Mucosa of descending colon (tissue), 3 donors: Measurements from ENCODE around the gene ABCG4. TPM values are rescaled to one million over a fixed set of nuclear protein-coding genes. Genes with fewer than 3 reads are reported as not detected.
"Not testable (repeated sequence)": the region's sequence is repeated elsewhere in the genome, so short reads cannot be mapped to it uniquely, and the experiment has no call there.

Experiments used
- ATAC-seq: fragments of 200-7000 bp; cut with Tn5 transposase; one replicate; pipeline ENCODE4 v1.9.1; 2020; ENCODE audit warnings: mild to moderate bottlenecking, moderate library complexity
- DNase-seq, 3 donors: peaks; one replicate each; pipeline ENCODE4 v3.0.0-alpha.2; 2020
- H3K36me3 ChIP-seq: fragments of 200-600 bp; one replicate; pipeline ENCODE4 v1.8.0; 2021; ENCODE audit warnings: low read depth, mild to moderate bottlenecking
- H3K4me1 ChIP-seq: fragments of 200-600 bp; one replicate; pipeline ENCODE4 v1.8.0; 2021; ENCODE audit warnings: low read depth, mild to moderate bottlenecking
- H3K4me3 ChIP-seq: fragments of 200-600 bp; one replicate; pipeline ENCODE4 v1.8.0; 2021; ENCODE audit warnings: mild to moderate bottlenecking
- H3K9me3 ChIP-seq: fragments of 200-600 bp; one replicate; pipeline ENCODE4 v1.8.0; 2021; ENCODE audit warnings: mild to moderate bottlenecking
- CTCF ChIP-seq: fragments of 200-600 bp; IDR thresholded peaks from one replicate; pipeline ENCODE4 v1.8.0; 2022; ENCODE audit warnings: antibody characterized with exemption, mild to moderate bottlenecking
- intact Hi-C, 2 donors: fragments of 100-400 bp; cut with DNase I in 1 of 2; cut with micrococcal nuclease in 1 of 2; formaldehyde crosslinking; loops; one replicate each; pipeline versions ENCODE4 v1.11.0 to v1.11.1; 2022; cut with DNase I, micrococcal nuclease
- total RNA-seq, 3 donors: library from RNA; stranded (reverse); fragmentation: NEBNext Ultra II Directional in 2 of 3; extraction: Animal tissue kit (Norgen Biotek cat#: 25700) in 2 of 3; gene quantifications; one replicate each; pipeline versions ENCODE4 v1.2.1 to v1.2.4, GENCODE V29; 2021 to 2023
- donor health status: DM: no; HTN: no; CAD: no; lungs with moderate emphysema.
- donor health status: DM: no; HTN: no; CAD: no.
- donor health status: DM: no; HTN: yes; CAD: no.

ABCG4 gene
- total RNA-seq, 3 donors from 2014 or later: 0.07 to 0.85 TPM; not detected in 1

- TF ChIP-seq CTCF: no peak
- DNase-seq (peak in 1 of 3 donors; percentile 2), ATAC-seq (no peak)
- no peaks in the 10 kb centered on the region for H3K9me3 ChIP-seq
- intact Hi-C loops: no loop called here
- H3K4me1 ChIP-seq: no peaks in the 10 kb centered on the region
- H3K36me3 ChIP-seq: no peaks in the 10 kb centered on the region
- H3K4me3 ChIP-seq: no peak overlapping the region
Observed at GRCh38 chr11:119157063-119157462, 8.2 kb downstream of the ABCG4 start.

- TF ChIP-seq CTCF: no peak
- no peak for ATAC-seq
- DNase-seq: peak in 1 of 3 donors; percentile 13
- no peaks in the 10 kb centered on the region for H3K9me3 ChIP-seq
- intact Hi-C loops: no loop called here
- H3K36me3 ChIP-seq: no peaks in the 10 kb centered on the region
- H3K4me3 ChIP-seq: no peak overlapping the region
- no peaks in the 10 kb centered on the region for H3K4me1 ChIP-seq
Observed at GRCh38 chr11:119158467-119158866, 9.6 kb downstream of the ABCG4 start.

- Histone ChIP-seq H3K9me3 (no peaks in the 10 kb centered on the region), H3K4me3 (no peak overlapping the region), H3K4me1 (no peaks in the 10 kb centered on the region), H3K36me3 (no peaks in the 10 kb centered on the region)
- no peak for TF ChIP-seq CTCF
- DNase-seq: no peak
- intact Hi-C loops: no loop called here
- no peak for ATAC-seq
Observed at GRCh38 chr11:119160151-119160550, 11.3 kb downstream of the ABCG4 start.

GRCh38 chr11:119161871-119162270, 13.0 kb downstream of the ABCG4 start:
- Histone ChIP-seq H3K4me3 (no peak overlapping the region), H3K4me1 (no peaks in the 10 kb centered on the region), H3K9me3 (no peaks in the 10 kb centered on the region), H3K36me3 (no peaks in the 10 kb centered on the region)
- DNase-seq: no peak
- intact Hi-C loops: no loop called here
- no peak for ATAC-seq
- TF ChIP-seq CTCF: no peak

GRCh38 chr11:119166368-119167076, 17.7 kb downstream of the ABCG4 start:
- Histone ChIP-seq H3K4me1 (no peaks in the 10 kb centered on the region), H3K4me3 (no peak overlapping the region), H3K36me3 (no peaks in the 10 kb centered on the region), H3K9me3 (no peaks in the 10 kb centered on the region)
- intact Hi-C loops: no loop called here
- ATAC-seq (no peak), DNase-seq (no peak)
- TF ChIP-seq CTCF: no peak

GRCh38 chr11:119167077-119167458, 18.2 kb downstream of the ABCG4 start:
- H3K4me1 ChIP-seq, H3K9me3 ChIP-seq, H3K36me3 ChIP-seq, intact Hi-C loops, DNase-seq, H3K4me3 ChIP-seq, ATAC-seq: not testable (repeated sequence)
